Brain microvascular endothelial cell (primary cell): ENCODE results near the gene MUCL3.
"Not testable (repeated sequence)": the region's sequence is repeated elsewhere in the genome, so short reads cannot be mapped to it uniquely, and the experiment has no call there.

Experiments used
- DNase-seq: peaks from one replicate; pipeline ENCODE4 v3.0.0-alpha.2; 2020
- H3K27ac ChIP-seq: fragments of 250-450 bp; sonication (Bioruptor Pico); 2 replicates; pipeline ENCODE4 v1.5.1; 2020; ENCODE audit warnings: mild to moderate bottlenecking, moderate library complexity
- H3K27me3 ChIP-seq: fragments of 250-450 bp; sonication (Bioruptor Pico); replicated peaks from 2 replicates; pipeline ENCODE4 v1.5.1; 2020; ENCODE audit warnings: mild to moderate bottlenecking
- H3K36me3 ChIP-seq: fragments of 250-450 bp; sonication (Bioruptor Pico); replicated peaks from 2 replicates; pipeline ENCODE4 v1.5.1; 2020; ENCODE audit warnings: mild to moderate bottlenecking
- H3K4me3 ChIP-seq: 2 replicates; pipeline ENCODE4 v1.5.1; 2011; ENCODE audit warnings: low read depth, mild to moderate bottlenecking, control low read depth, low read length, moderate library complexity
- in situ Hi-C: cut with HindIII; loops from 2 replicates; pipeline ENCODE4 v1.10.0; 2017; ENCODE audit warnings: low sequenced_read_pairs, low pct_ligation_motif_present
- TF ChIP-seq, protein P1 (sequence below): IDR thresholded peaks from 2 replicates; pipeline ENCODE4 v1.5.1; 2011; ENCODE audit warnings: low read depth, mild to moderate bottlenecking, moderate library complexity, low read length, control low read depth, inconsistent platforms; ENCODE audit errors: missing control alignments

Gene MUCL3

GRCh38 chr6:30963641-30964040, 22.9 kb downstream of the MUCL3 start:
- TF ChIP-seq, protein P1, sequence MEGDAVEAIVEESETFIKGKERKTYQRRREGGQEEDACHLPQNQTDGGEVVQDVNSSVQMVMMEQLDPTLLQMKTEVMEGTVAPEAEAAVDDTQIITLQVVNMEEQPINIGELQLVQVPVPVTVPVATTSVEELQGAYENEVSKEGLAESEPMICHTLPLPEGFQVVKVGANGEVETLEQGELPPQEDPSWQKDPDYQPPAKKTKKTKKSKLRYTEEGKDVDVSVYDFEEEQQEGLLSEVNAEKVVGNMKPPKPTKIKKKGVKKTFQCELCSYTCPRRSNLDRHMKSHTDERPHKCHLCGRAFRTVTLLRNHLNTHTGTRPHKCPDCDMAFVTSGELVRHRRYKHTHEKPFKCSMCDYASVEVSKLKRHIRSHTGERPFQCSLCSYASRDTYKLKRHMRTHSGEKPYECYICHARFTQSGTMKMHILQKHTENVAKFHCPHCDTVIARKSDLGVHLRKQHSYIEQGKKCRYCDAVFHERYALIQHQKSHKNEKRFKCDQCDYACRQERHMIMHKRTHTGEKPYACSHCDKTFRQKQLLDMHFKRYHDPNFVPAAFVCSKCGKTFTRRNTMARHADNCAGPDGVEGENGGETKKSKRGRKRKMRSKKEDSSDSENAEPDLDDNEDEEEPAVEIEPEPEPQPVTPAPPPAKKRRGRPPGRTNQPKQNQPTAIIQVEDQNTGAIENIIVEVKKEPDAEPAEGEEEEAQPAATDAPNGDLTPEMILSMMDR, result no peak
- in situ Hi-C loops, result no loop called here
- no peak overlapping the region for H3K4me3 ChIP-seq
- H3K27ac ChIP-seq, result no peak overlapping the region
- no peak for DNase-seq
- H3K36me3 ChIP-seq, result no peaks in the 10 kb centered on the region
- no peaks in the 10 kb centered on the region for H3K27me3 ChIP-seq

DNA sequence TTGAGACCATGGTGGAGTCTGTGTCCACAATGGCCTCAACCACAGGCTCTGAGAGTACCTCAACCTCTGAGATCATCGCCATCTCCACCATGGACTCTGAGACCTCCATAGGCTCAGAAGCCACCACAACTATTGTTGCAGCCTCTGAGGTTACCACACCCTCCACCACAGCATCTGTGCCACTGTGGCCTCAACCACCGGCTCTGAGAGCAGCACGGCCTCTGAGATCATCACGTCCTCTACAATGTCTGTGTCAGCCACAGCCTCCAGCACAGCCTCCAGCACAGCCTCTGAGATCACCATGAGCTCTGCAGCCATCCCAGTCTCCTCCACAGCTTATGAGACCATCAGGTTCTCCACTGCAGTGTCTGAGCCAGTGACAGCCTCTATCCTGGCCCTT, 23.3 kb downstream of the MUCL3 start:
- DNase-seq, result no peak

DNA sequence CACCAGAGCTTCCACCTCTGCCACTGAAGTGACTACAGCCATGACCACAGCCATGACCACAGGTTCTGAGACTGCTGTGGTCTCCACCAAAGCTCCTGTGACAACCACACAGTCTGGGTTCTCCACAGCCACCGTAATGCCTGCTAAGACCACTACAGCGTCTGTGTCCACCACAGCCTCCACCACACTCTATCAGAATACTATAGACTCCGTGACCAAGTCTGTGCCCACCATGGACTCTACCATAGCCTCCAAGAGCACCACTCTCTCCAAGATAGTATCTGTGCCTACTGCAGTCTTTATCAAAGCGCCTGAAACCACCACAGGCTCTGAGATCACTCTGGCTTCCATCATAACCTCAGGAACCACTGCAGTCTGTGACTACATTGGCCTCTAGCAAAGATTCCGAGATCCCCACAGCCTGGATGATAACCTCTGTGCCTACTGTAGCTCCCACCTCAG, 24.4 kb downstream of the MUCL3 start:
- TF ChIP-seq, protein P1, result no peak
- Histone ChIP-seq H3K4me3 (no peak overlapping the region), H3K36me3 (no peaks in the 10 kb centered on the region), H3K27ac (no peak overlapping the region), H3K27me3 (no peaks in the 10 kb centered on the region)
- in situ Hi-C loops, result no loop called here
- DNase-seq, result no peak

More for the DNA sequence above, 23.3 kb downstream of the MUCL3 start:
- no peak overlapping the region for H3K27ac ChIP-seq
- H3K4me3 ChIP-seq, result no peak overlapping the region
- H3K36me3 ChIP-seq, result no peaks in the 10 kb centered on the region
- no peaks in the 10 kb centered on the region for H3K27me3 ChIP-seq
- TF ChIP-seq, protein P1, result no peak
- in situ Hi-C loops, result no loop called here

DNA sequence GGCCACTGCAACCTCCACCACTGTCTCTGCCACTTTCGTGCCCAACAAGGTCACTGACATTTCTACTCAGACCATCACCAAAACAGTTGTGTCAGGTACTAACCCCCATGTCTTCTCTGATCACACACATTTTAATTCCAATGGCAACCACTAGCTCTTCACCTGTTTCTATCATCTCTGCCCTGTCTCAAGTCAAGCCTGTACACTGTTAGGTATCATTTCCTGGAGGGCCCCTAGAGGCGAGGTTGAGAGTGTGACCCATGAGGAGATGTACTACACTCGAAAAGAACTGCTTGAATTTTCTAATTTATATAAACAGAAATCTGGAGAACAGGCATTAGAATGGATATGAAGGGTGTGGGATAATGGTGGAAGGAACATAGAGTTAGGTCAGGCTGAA, 25.4 kb downstream of the MUCL3 start:
- H3K4me3 ChIP-seq, result no peak overlapping the region
- no peaks in the 10 kb centered on the region for H3K36me3 ChIP-seq
- H3K27me3 ChIP-seq, result no peaks in the 10 kb centered on the region

GRCh38 chr6:30969171-30969570, 28.4 kb downstream of the MUCL3 start:
- in situ Hi-C loops, H3K4me3 ChIP-seq, H3K36me3 ChIP-seq, H3K27ac ChIP-seq, DNase-seq, H3K27me3 ChIP-seq: not testable (repeated sequence)

More for the DNA sequence above, 25.4 kb downstream of the MUCL3 start:
- H3K27ac ChIP-seq, result no peak overlapping the region
- in situ Hi-C loops, result no loop called here
- TF ChIP-seq, protein P1, result no peak
- no peak for DNase-seq

- in situ Hi-C loops, result no loop called here
- H3K36me3 ChIP-seq, result no peaks in the 10 kb centered on the region
- TF ChIP-seq, protein P1, result no peak
- DNase-seq, result no peak
- H3K27me3 ChIP-seq, result no peaks in the 10 kb centered on the region
- H3K4me3 ChIP-seq, result no peak overlapping the region
- H3K27ac ChIP-seq, result no peak overlapping the region
Observed at GRCh38 chr6:30970946-30971345, 30.2 kb downstream of the MUCL3 start.
